ENCODE results near the gene TXNDC8.

DNA sequence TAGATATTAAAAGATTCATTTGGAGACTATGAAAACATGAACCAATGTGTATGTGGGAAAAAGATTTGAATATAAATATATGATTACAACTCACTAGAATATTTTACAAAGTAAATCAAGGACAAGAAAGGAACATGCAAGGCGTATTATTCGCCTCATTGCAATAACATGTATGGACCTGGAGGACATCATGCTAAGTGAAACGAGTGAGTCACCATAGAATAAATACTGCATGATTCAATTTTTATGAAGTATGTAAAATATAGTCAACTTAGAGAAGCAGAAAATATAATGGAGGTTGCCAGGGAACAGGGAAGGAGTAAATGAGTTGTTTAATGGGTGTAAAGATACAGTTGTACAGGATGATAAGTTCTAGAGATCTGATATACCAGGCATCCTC is 4.9 kb downstream of the TXNDC8 start:
- TF ChIP-seq ETV6 (CRISPR knock-in tag; IDR thresholded peaks at IDR 0.05) (no peak), KAT7 (CRISPR knock-in tag; IDR thresholded peaks at IDR 0.05; ENCODE audit: borderline replicate concordance) (no peak), NFE2L1 (CRISPR knock-in tag; IDR thresholded peaks at IDR 0.05) (no peak), TEAD4 (CRISPR knock-in tag; IDR thresholded peaks at IDR 0.05) (no peak), TEAD1 (CRISPR knock-in tag; IDR thresholded peaks at IDR 0.05) (no peak), IRF2 (CRISPR knock-in tag; IDR thresholded peaks at IDR 0.05; ENCODE audit: borderline replicate concordance, low read depth) (no peak), ZNF219 (CRISPR knock-in tag; IDR thresholded peaks at IDR 0.05; ENCODE audit: borderline replicate concordance) (no peak), FOXJ3 (CRISPR knock-in tag; IDR thresholded peaks at IDR 0.05; ENCODE audit: borderline replicate concordance) (no peak), RELA (CRISPR knock-in tag; IDR thresholded peaks at IDR 0.05; ENCODE audit: borderline replicate concordance) (no peak)
- TF ChIP-seq, protein P1, sequence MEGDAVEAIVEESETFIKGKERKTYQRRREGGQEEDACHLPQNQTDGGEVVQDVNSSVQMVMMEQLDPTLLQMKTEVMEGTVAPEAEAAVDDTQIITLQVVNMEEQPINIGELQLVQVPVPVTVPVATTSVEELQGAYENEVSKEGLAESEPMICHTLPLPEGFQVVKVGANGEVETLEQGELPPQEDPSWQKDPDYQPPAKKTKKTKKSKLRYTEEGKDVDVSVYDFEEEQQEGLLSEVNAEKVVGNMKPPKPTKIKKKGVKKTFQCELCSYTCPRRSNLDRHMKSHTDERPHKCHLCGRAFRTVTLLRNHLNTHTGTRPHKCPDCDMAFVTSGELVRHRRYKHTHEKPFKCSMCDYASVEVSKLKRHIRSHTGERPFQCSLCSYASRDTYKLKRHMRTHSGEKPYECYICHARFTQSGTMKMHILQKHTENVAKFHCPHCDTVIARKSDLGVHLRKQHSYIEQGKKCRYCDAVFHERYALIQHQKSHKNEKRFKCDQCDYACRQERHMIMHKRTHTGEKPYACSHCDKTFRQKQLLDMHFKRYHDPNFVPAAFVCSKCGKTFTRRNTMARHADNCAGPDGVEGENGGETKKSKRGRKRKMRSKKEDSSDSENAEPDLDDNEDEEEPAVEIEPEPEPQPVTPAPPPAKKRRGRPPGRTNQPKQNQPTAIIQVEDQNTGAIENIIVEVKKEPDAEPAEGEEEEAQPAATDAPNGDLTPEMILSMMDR (IDR thresholded peaks at IDR 0.05) = no peak
- TF ChIP-seq, protein P2, sequence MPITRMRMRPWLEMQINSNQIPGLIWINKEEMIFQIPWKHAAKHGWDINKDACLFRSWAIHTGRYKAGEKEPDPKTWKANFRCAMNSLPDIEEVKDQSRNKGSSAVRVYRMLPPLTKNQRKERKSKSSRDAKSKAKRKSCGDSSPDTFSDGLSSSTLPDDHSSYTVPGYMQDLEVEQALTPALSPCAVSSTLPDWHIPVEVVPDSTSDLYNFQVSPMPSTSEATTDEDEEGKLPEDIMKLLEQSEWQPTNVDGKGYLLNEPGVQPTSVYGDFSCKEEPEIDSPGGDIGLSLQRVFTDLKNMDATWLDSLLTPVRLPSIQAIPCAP (CRISPR knock-in tag; IDR thresholded peaks at IDR 0.05) = no peak
- TF ChIP-seq, protein P3, sequence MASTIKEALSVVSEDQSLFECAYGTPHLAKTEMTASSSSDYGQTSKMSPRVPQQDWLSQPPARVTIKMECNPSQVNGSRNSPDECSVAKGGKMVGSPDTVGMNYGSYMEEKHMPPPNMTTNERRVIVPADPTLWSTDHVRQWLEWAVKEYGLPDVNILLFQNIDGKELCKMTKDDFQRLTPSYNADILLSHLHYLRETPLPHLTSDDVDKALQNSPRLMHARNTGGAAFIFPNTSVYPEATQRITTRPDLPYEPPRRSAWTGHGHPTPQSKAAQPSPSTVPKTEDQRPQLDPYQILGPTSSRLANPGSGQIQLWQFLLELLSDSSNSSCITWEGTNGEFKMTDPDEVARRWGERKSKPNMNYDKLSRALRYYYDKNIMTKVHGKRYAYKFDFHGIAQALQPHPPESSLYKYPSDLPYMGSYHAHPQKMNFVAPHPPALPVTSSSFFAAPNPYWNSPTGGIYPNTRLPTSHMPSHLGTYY (CRISPR knock-in tag; IDR thresholded peaks at IDR 0.05) = no peak
- TF ChIP-seq, protein P4, sequence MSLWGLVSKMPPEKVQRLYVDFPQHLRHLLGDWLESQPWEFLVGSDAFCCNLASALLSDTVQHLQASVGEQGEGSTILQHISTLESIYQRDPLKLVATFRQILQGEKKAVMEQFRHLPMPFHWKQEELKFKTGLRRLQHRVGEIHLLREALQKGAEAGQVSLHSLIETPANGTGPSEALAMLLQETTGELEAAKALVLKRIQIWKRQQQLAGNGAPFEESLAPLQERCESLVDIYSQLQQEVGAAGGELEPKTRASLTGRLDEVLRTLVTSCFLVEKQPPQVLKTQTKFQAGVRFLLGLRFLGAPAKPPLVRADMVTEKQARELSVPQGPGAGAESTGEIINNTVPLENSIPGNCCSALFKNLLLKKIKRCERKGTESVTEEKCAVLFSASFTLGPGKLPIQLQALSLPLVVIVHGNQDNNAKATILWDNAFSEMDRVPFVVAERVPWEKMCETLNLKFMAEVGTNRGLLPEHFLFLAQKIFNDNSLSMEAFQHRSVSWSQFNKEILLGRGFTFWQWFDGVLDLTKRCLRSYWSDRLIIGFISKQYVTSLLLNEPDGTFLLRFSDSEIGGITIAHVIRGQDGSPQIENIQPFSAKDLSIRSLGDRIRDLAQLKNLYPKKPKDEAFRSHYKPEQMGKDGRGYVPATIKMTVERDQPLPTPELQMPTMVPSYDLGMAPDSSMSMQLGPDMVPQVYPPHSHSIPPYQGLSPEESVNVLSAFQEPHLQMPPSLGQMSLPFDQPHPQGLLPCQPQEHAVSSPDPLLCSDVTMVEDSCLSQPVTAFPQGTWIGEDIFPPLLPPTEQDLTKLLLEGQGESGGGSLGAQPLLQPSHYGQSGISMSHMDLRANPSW (CRISPR knock-in tag; conservative IDR thresholded peaks at IDR 0.05; ENCODE audit: low read depth) = no peak
- TF ChIP-seq, protein P5, sequence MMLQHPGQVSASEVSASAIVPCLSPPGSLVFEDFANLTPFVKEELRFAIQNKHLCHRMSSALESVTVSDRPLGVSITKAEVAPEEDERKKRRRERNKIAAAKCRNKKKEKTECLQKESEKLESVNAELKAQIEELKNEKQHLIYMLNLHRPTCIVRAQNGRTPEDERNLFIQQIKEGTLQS (CRISPR knock-in tag; conservative IDR thresholded peaks at IDR 0.05) = no peak
